HCT116 (cell line): Measurements from ENCODE around the gene SLC11A1.

Source experiments
- CTCF ChIP-seq, 3 experiments: fragments of 200-600 bp in 1 of 3; sonication (generic) in 1 of 3; IDR thresholded peaks in 2 of 3; conservative IDR thresholded peaks in 1 of 3; 2 replicates each; pipeline ENCODE4 v1.5.1; 2012 to 2017; ENCODE audit warnings: low read depth in 2 of 3, low read length in 2 of 3, antibody characterized with exemption in 1 of 3, borderline replicate concordance in 1 of 3, control low read depth in 1 of 3, mild to moderate bottlenecking in 1 of 3, mixed read lengths in 1 of 3, mixed run types in 1 of 3, moderate library complexity in 1 of 3; ENCODE audit not compliant: insufficient read depth in 1 of 3
- ELF1 ChIP-seq: IDR thresholded peaks from 2 replicates; pipeline ENCODE4 v1.6.1; 2012; ENCODE audit warnings: low read depth, borderline replicate concordance
- EZH2 ChIP-seq: fragments of 200-600 bp; sonication (generic); IDR thresholded peaks from 2 replicates; pipeline ENCODE4 v1.6.1; 2017; ENCODE audit warnings: antibody characterized with exemption, mixed run types
- EZH2phosphoT487 ChIP-seq: fragments of 200-600 bp; IDR thresholded peaks from 2 replicates; pipeline ENCODE4 v1.6.1; 2018; ENCODE audit warnings: antibody characterized with exemption, borderline replicate concordance
- MAX ChIP-seq: IDR thresholded peaks from 2 replicates; pipeline ENCODE4 v1.6.1; 2012
- POLR2A ChIP-seq: IDR thresholded peaks from 2 replicates; pipeline ENCODE4 v1.7.0; 2011; ENCODE audit warnings: borderline replicate concordance; ENCODE audit not compliant: insufficient read depth, insufficient read length; ENCODE audit errors: extremely low read depth
- POLR2AphosphoS5 ChIP-seq: IDR thresholded peaks from 2 replicates; pipeline ENCODE4 v1.6.1; 2011; ENCODE audit warnings: mild to moderate bottlenecking, low read depth, low read length, moderate library complexity
- RAD21 ChIP-seq: IDR thresholded peaks from 2 replicates; pipeline ENCODE4 v1.6.1; 2012; ENCODE audit warnings: low read depth, mild to moderate bottlenecking
- SIN3A ChIP-seq: IDR thresholded peaks from 2 replicates; pipeline ENCODE4 v1.6.1; 2012; ENCODE audit warnings: low read depth
- TCF7L2 ChIP-seq: IDR thresholded peaks from 2 replicates; pipeline ENCODE4 v1.7.0; 2011; ENCODE audit warnings: borderline replicate concordance, inconsistent platforms; ENCODE audit not compliant: insufficient read depth, insufficient read length; ENCODE audit errors: extremely low read depth
- ZBTB33 ChIP-seq: IDR thresholded peaks from 2 replicates; pipeline ENCODE4 v1.6.1; 2011; ENCODE audit warnings: mild to moderate bottlenecking, low read length, moderate library complexity; ENCODE audit not compliant: insufficient replicate concordance; ENCODE audit errors: extremely low read depth
- TF ChIP-seq, protein P1 (sequence below): IDR thresholded peaks from 2 replicates; pipeline ENCODE4 v1.6.1; 2012
- TF ChIP-seq, protein P2 (sequence below): IDR thresholded peaks from 2 replicates; pipeline ENCODE4 v1.6.1; 2012; ENCODE audit warnings: low read depth

- TF ChIP-seq SIN3A, result no peak
- TF ChIP-seq EZH2, result no peak
- no peak for TF ChIP-seq POLR2A
- TF ChIP-seq POLR2AphosphoS5, result peak; percentile 21; the same call in 1 of the 2 replicates
- TF ChIP-seq, protein P1, sequence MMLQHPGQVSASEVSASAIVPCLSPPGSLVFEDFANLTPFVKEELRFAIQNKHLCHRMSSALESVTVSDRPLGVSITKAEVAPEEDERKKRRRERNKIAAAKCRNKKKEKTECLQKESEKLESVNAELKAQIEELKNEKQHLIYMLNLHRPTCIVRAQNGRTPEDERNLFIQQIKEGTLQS, result no peak
- no peak for TF ChIP-seq EZH2phosphoT487
- TF ChIP-seq ZBTB33, result no peak
- no peak for TF ChIP-seq TCF7L2
- TF ChIP-seq ELF1, result no peak
- TF ChIP-seq CTCF (IDR thresholded peaks at IDR 0.05 in 2 of 3, conservative IDR thresholded peaks at IDR 0.05 in 1 of 3; ENCODE audit: borderline replicate concordance in 1 of 3, insufficient read depth in 1 of 3, low read depth in 2 of 3, low read length in 2 of 3), result no peak
- TF ChIP-seq RAD21, result no peak
- TF ChIP-seq, protein P2, sequence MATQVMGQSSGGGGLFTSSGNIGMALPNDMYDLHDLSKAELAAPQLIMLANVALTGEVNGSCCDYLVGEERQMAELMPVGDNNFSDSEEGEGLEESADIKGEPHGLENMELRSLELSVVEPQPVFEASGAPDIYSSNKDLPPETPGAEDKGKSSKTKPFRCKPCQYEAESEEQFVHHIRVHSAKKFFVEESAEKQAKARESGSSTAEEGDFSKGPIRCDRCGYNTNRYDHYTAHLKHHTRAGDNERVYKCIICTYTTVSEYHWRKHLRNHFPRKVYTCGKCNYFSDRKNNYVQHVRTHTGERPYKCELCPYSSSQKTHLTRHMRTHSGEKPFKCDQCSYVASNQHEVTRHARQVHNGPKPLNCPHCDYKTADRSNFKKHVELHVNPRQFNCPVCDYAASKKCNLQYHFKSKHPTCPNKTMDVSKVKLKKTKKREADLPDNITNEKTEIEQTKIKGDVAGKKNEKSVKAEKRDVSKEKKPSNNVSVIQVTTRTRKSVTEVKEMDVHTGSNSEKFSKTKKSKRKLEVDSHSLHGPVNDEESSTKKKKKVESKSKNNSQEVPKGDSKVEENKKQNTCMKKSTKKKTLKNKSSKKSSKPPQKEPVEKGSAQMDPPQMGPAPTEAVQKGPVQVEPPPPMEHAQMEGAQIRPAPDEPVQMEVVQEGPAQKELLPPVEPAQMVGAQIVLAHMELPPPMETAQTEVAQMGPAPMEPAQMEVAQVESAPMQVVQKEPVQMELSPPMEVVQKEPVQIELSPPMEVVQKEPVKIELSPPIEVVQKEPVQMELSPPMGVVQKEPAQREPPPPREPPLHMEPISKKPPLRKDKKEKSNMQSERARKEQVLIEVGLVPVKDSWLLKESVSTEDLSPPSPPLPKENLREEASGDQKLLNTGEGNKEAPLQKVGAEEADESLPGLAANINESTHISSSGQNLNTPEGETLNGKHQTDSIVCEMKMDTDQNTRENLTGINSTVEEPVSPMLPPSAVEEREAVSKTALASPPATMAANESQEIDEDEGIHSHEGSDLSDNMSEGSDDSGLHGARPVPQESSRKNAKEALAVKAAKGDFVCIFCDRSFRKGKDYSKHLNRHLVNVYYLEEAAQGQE, result no peak
- no peak for TF ChIP-seq MAX
Measured at GRCh38 chr2:218400167-218400929, 18.3 kb downstream of the SLC11A1 start.
